Panc1 (cell line): ENCODE measurements around the gene PLK1.

ENCODE experiments used
- POLR2AphosphoS5 ChIP-seq: IDR thresholded peaks from 2 replicates; pipeline ENCODE4 v1.6.1; 2012; ENCODE audit warnings: mild to moderate bottlenecking, low read depth, low read length, moderate library complexity
- SIN3A ChIP-seq: IDR thresholded peaks from 2 replicates; pipeline ENCODE4 v1.6.1; 2012; ENCODE audit warnings: low read depth, mild to moderate bottlenecking, low read length, moderate library complexity, borderline replicate concordance; ENCODE audit not compliant: insufficient read depth
- TCF7L2 ChIP-seq: IDR thresholded peaks from 2 replicates; pipeline ENCODE4 v1.6.1; 2011; ENCODE audit warnings: mild to moderate bottlenecking, low read depth, low read length, inconsistent platforms
- TF ChIP-seq, protein P1 (sequence below): fragments of 450-650 bp; IDR thresholded peaks from 2 replicates; pipeline ENCODE4 v1.5.1; 2017; ENCODE audit warnings: mild to moderate bottlenecking
- TF ChIP-seq, protein P2 (sequence below), 2 experiments: IDR thresholded peaks; 2 replicates each; pipeline ENCODE4 v1.6.1; 2011 to 2012; ENCODE audit warnings: low read depth in 2 of 2, control low read depth in 1 of 2, low read length in 1 of 2, mild to moderate bottlenecking in 1 of 2, moderate library complexity in 1 of 2; ENCODE audit not compliant: insufficient read depth in 1 of 2

DNA sequence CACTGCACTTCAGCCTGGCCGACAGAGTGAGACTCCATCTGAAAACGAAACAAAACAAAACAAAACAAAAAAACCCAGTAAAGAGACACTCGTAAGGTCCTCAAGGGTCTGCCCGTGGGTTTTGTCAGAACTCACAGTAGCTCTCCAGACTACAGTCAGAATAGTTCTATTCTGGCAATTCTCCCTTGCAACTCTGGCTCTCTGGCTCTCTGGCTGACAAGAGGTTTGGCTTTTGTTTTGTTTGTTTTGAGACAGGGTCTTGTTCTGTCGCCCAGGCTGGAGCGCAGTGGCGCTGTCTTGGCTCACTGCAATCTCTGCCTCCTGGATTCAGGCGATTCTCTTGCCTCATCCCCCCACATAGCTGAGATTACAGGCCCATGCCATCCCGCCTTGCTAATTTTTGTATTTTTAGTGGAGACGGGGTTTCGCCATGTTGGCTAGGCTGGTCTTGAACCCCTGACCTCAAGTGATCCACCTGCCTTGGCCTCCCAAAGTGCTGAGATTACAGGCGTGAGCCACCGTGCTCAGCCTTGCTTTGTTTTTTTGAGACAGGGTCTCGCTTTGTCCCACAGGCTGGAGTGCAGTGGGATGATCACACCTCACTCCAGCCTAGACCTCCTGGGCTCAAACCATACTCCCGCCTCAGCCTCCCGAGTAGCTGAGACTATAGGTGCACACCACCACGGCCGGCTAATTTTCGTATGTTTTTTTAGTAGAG is 55.6 kb downstream of the PLK1 start:
- TF ChIP-seq, protein P1, sequence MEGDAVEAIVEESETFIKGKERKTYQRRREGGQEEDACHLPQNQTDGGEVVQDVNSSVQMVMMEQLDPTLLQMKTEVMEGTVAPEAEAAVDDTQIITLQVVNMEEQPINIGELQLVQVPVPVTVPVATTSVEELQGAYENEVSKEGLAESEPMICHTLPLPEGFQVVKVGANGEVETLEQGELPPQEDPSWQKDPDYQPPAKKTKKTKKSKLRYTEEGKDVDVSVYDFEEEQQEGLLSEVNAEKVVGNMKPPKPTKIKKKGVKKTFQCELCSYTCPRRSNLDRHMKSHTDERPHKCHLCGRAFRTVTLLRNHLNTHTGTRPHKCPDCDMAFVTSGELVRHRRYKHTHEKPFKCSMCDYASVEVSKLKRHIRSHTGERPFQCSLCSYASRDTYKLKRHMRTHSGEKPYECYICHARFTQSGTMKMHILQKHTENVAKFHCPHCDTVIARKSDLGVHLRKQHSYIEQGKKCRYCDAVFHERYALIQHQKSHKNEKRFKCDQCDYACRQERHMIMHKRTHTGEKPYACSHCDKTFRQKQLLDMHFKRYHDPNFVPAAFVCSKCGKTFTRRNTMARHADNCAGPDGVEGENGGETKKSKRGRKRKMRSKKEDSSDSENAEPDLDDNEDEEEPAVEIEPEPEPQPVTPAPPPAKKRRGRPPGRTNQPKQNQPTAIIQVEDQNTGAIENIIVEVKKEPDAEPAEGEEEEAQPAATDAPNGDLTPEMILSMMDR, result no peak
- TF ChIP-seq POLR2AphosphoS5 (no peak), SIN3A (no peak), TCF7L2 (no peak)
- TF ChIP-seq, protein P2, sequence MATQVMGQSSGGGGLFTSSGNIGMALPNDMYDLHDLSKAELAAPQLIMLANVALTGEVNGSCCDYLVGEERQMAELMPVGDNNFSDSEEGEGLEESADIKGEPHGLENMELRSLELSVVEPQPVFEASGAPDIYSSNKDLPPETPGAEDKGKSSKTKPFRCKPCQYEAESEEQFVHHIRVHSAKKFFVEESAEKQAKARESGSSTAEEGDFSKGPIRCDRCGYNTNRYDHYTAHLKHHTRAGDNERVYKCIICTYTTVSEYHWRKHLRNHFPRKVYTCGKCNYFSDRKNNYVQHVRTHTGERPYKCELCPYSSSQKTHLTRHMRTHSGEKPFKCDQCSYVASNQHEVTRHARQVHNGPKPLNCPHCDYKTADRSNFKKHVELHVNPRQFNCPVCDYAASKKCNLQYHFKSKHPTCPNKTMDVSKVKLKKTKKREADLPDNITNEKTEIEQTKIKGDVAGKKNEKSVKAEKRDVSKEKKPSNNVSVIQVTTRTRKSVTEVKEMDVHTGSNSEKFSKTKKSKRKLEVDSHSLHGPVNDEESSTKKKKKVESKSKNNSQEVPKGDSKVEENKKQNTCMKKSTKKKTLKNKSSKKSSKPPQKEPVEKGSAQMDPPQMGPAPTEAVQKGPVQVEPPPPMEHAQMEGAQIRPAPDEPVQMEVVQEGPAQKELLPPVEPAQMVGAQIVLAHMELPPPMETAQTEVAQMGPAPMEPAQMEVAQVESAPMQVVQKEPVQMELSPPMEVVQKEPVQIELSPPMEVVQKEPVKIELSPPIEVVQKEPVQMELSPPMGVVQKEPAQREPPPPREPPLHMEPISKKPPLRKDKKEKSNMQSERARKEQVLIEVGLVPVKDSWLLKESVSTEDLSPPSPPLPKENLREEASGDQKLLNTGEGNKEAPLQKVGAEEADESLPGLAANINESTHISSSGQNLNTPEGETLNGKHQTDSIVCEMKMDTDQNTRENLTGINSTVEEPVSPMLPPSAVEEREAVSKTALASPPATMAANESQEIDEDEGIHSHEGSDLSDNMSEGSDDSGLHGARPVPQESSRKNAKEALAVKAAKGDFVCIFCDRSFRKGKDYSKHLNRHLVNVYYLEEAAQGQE (IDR thresholded peaks at IDR 0.05; ENCODE audit: insufficient read depth in 1 of 2, low read depth in 2 of 2, low read length in 1 of 2), result no peak
